Activated T-helper 1 cell treated with anti-CD3 and anti-CD28 coated beads, Interleukin-12 subunit alpha, Interleukin-12 subunit beta, Interleukin-2, Interleukin-4 antibody, amounts not matched to agents 30 ng/mL and 10 ng/mL and 1 ng/mL, durations not matched to agents 14 hours and 24 hours and 36 hours (primary cell): Measurements from ENCODE around the gene DLST. TPM values are rescaled to one million over a fixed set of nuclear protein-coding genes. Genes with fewer than 3 reads are reported as not detected.

ENCODE experiments used
- DNase-seq: peaks from one replicate; pipeline ENCODE4 v3.0.0; 2021; ENCODE audit warnings: low spot score
- H3K27ac Mint-ChIP-seq: one replicate; pipeline ENCODE4 v1.8.0; 2021; ENCODE audit warnings: mild to moderate bottlenecking, mixed read lengths
- H3K27me3 Mint-ChIP-seq: one replicate; pipeline ENCODE4 v1.8.0; 2022; ENCODE audit warnings: mild to moderate bottlenecking, moderate library complexity, mixed read lengths; ENCODE audit not compliant: insufficient read depth
- H3K36me3 Mint-ChIP-seq: one replicate; pipeline ENCODE4 v1.8.0; 2021; ENCODE audit warnings: low read depth, mixed read lengths
- H3K4me1 Mint-ChIP-seq: one replicate; pipeline ENCODE4 v1.8.0; 2021; ENCODE audit warnings: low read depth, mixed read lengths
- H3K4me3 Mint-ChIP-seq: one replicate; pipeline ENCODE4 v1.8.0; 2021; ENCODE audit warnings: mild to moderate bottlenecking, moderate library complexity, mixed read lengths
- H3K9me3 Mint-ChIP-seq: one replicate; pipeline ENCODE4 v1.8.0; 2021; ENCODE audit warnings: mixed read lengths
- intact Hi-C: fragments of 100-400 bp; cut with micrococcal nuclease; formaldehyde crosslinking; loops from one replicate; pipeline ENCODE4 v1.15.1; 2024
- total RNA-seq: library from RNA; stranded (reverse); gene quantifications from 2 replicates; pipeline ENCODE4 v1.2.3, GENCODE V29; 2022

DLST gene
- total RNA-seq, 1 donor from 2014 or later = 98.9 TPM

- H3K27me3 Mint-ChIP-seq = peaks cover 2% of the 10 kb centered on the region
- no peaks in the 10 kb centered on the region for H3K9me3 Mint-ChIP-seq
- peak overlapping the region; percentile 59 for H3K27ac Mint-ChIP-seq
- no peaks in the 10 kb centered on the region for H3K36me3 Mint-ChIP-seq
- no peak for DNase-seq
- H3K4me3 Mint-ChIP-seq = no peak overlapping the region
- intact Hi-C loops = no loop called here
- H3K4me1 Mint-ChIP-seq = peaks cover 29% of the 10 kb centered on the region
Measured at GRCh38 chr14:74866708-74867389, 14.9 kb upstream of the DLST start.

DNA sequence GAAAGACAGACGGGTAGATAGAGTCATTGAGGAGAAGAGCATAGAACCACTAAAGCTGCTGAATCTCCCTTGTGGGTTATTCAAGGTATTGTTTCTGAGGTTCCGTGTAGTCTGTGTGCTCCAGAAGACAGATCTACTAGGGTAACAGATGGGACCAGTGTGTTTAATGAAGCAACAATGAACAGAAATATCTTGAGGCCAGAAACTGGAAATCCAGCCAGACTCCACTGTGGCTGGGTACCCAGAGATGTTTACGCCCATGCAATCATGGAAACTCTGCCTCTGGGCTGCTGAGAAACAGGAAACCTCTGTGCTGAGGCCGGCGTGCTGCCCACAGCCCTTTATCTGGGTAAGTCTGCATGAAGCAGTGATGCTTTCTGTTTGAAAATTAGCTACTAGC is 14.0 kb upstream of the DLST start:
- Mint-ChIP-seq H3K36me3 (no peaks in the 10 kb centered on the region), H3K4me3 (no peak overlapping the region), H3K27ac (peak overlapping the region; percentile 59), H3K9me3 (no peaks in the 10 kb centered on the region), H3K4me1 (peaks cover 29% of the 10 kb centered on the region), H3K27me3 (peaks cover 2% of the 10 kb centered on the region)
- intact Hi-C loops = no loop called here
- peak; percentile 48 for DNase-seq

DNA sequence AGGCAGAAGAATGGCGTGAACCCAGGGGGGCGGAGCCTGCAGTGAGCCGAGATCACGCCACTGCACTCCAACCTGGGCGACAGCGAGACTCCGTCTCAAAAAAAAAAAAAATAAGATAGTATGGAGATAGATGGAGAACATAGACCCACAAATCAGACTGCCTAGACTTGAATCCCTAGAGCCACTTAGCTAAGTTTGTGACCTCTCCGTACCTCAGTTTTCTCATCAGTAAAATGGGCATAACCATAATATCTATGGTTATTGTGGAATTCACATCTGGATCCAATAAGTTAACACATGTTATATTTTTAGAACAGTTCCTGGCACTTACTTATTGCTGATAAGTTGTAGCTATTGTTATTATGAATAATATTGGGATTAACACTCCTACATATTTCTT is 13.0 kb upstream of the DLST start:
- Mint-ChIP-seq H3K4me1 (peaks cover 26% of the 10 kb centered on the region), H3K27me3 (peaks cover 4% of the 10 kb centered on the region), H3K36me3 (no peaks in the 10 kb centered on the region), H3K4me3 (no peak overlapping the region), H3K27ac (no peak overlapping the region), H3K9me3 (no peaks in the 10 kb centered on the region)
- DNase-seq = no peak
- intact Hi-C loops = no loop called here

DNA sequence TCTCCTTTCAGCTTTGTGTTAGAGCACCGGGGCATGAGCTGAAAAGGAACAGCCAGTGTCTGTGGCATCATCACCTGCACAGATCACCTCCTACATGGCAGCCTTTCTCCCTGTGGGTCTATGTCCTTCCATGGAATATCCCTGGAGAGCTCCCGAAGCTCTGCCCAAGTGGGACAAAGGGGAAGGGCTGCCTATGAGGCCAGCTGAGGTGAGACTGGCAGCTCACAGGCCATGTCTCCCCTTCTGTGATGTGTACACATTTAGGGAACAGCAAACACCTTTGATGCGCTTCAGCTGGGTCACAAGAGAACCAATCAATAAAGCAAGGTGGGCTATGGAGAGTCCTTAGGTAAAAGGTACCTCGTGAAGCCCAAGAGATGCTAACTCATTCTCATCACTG is 9.9 kb upstream of the DLST start:
- H3K27me3 Mint-ChIP-seq = peaks cover 2% of the 10 kb centered on the region
- DNase-seq = no peak
- no peak overlapping the region for H3K27ac Mint-ChIP-seq
- peaks cover 33% of the 10 kb centered on the region for H3K4me1 Mint-ChIP-seq
- no peaks in the 10 kb centered on the region for H3K9me3 Mint-ChIP-seq
- intact Hi-C loops = no loop called here
- H3K4me3 Mint-ChIP-seq = no peak overlapping the region
- no peaks in the 10 kb centered on the region for H3K36me3 Mint-ChIP-seq

GRCh38 chr14:74875204-74875603 is 6.5 kb upstream of the DLST start:
- H3K4me1 Mint-ChIP-seq = peaks cover 16% of the 10 kb centered on the region
- H3K27ac Mint-ChIP-seq = no peak overlapping the region

DNA sequence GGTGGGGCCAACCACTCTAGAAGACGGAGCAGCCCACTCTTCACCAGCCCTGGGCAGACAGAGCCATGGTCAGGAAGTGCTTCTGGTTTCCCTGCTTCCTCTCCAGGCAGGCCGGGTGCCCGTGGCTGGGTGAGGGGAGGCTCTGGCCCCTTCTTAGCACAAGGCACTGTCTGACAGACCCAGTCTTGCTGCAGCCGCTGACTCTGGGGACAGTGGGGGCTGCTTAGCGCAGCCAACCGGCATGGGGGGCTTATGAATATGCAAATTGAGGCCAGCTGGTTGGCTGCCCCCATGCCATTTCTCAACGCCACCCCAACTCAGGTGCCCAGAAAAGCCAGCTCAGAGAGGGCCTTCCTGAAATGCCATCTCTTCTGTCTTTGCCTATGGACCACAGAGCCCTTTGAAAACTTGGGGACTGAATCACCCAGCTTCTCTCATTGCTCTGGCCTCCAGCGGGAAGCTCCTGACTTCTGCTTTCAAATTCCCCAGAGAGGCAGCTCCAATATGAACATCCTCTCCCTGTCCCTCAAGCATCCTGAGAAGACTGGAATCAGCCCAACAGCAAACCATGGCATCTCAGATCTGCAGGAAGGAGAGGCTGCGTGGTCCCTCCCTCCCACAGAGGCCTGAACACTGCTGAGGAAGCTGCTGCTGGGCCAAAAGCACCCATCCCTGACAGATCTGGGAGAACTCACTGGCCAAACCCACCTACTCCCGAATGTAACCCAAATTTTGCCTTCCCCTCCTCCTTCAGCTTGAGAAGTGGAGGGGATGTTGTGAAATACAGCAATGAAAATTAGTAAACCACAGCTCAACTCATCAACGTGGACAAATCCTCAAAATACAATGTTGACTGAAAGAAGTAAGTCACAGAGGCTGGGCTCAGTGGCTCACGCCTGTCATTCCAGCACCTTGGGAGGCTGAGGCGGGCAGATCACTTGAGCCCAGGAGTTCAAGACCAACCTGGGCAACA is 5.5 kb upstream of the DLST start, which contains the start of gene PROX2:
Gene PROX2, minus strand, starts transcription at position 205 of the 973 bp plus-strand sequence. CDS start 12,311 bp downstream, outside the sequence.
- Mint-ChIP-seq H3K9me3 (no peaks in the 10 kb centered on the region), H3K4me1 (peaks cover 23% of the 10 kb centered on the region), H3K36me3 (no peaks in the 10 kb centered on the region), H3K4me3 (no peak within 1 kb of the TSS), H3K27me3 (peaks cover 2% of the 10 kb centered on the region), H3K27ac (peak within 1 kb of the TSS; percentile 42)
- intact Hi-C loops = no loop called here
- DNase-seq = no peak

More at GRCh38 chr14:74875204-74875603, 6.5 kb upstream of the DLST start:
- Mint-ChIP-seq H3K36me3 (no peaks in the 10 kb centered on the region), H3K4me3 (no peak overlapping the region), H3K9me3 (no peaks in the 10 kb centered on the region), H3K27me3 (peaks cover 2% of the 10 kb centered on the region)
- intact Hi-C loops = no loop called here
- no peak for DNase-seq

GRCh38 chr14:74879427-74880182 is 2.1 kb upstream of the DLST start:
- H3K4me1 Mint-ChIP-seq = peaks cover 49% of the 10 kb centered on the region
- H3K4me3 Mint-ChIP-seq = peak overlapping the region; percentile 56
- peak overlapping the region; percentile 58 for H3K27ac Mint-ChIP-seq
- no peaks in the 10 kb centered on the region for H3K9me3 Mint-ChIP-seq
- H3K27me3 Mint-ChIP-seq = no peaks in the 10 kb centered on the region
- DNase-seq = no peak
- intact Hi-C loops = loop anchor here (2.0 to 10.0 kb wide), 5 partner anchors 39 to 577 kb away; partner anchors contain the start of genes ABCD4, ACYP1, AREL1 and FCF1
- H3K36me3 Mint-ChIP-seq = peaks cover 20% of the 10 kb centered on the region

GRCh38 chr14:74882103-74882920 is 596 bp downstream of the DLST start:
- H3K27me3 Mint-ChIP-seq = no peaks in the 10 kb centered on the region
- intact Hi-C loops = loop anchor here (1.0 to 10.0 kb wide), 5 partner anchors 21 to 580 kb away; partner anchors contain the start of genes ABCD4, ACYP1, AREL1 and FCF1
- H3K4me3 Mint-ChIP-seq = peak overlapping the region; percentile 100
- peak; percentile 40 for DNase-seq
- H3K4me1 Mint-ChIP-seq = peaks cover 52% of the 10 kb centered on the region
- peak overlapping the region; percentile 99 for H3K27ac Mint-ChIP-seq
- H3K36me3 Mint-ChIP-seq = peaks cover 34% of the 10 kb centered on the region
- no peaks in the 10 kb centered on the region for H3K9me3 Mint-ChIP-seq

GRCh38 chr14:74886001-74886400 is 4.3 kb downstream of the DLST start:
- intact Hi-C loops = loop anchor here (10.0 kb wide), 1 partner anchor 179 kb away; the partner anchor contains the start of genes ACYP1 and ZC2HC1C
- peaks cover 48% of the 10 kb centered on the region for H3K36me3 Mint-ChIP-seq
- H3K27ac Mint-ChIP-seq = no peak overlapping the region
- peaks cover 54% of the 10 kb centered on the region for H3K4me1 Mint-ChIP-seq
- H3K9me3 Mint-ChIP-seq = no peaks in the 10 kb centered on the region
- no peak overlapping the region for H3K4me3 Mint-ChIP-seq
- H3K27me3 Mint-ChIP-seq = no peaks in the 10 kb centered on the region
- no peak for DNase-seq

GRCh38 chr14:74888164-74889158 is 6.7 kb downstream of the DLST start:
- Mint-ChIP-seq H3K27me3 (no peaks in the 10 kb centered on the region), H3K27ac (no peak overlapping the region), H3K4me1 (peaks cover 37% of the 10 kb centered on the region), H3K9me3 (no peaks in the 10 kb centered on the region), H3K4me3 (no peak overlapping the region), H3K36me3 (peaks cover 51% of the 10 kb centered on the region)
- intact Hi-C loops = loop anchor here (10.0 kb wide), 1 partner anchor 176 kb away; the partner anchor contains the start of genes ACYP1 and ZC2HC1C
- no peak for DNase-seq

DNA sequence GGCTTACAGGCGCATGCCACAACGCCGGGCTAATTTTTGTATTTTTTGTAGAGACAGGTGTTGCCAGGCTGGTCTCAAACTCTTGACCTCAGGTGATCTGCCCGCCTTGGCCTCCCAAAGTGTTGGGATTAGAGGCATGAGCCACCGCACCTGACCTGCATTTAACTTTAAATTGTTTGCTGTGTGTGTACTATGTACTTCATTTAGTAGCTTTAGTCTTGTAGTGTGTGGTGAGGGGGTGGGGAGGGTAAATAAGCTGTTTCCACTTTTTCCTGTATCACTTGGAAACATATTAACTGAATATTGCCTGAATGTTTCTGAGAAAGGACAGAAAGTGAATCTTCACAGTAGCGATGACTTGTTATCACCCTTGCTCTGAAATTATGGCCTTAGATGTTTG is 8.5 kb downstream of the DLST start:
- peaks cover 19% of the 10 kb centered on the region for H3K4me1 Mint-ChIP-seq
- peaks cover 48% of the 10 kb centered on the region for H3K36me3 Mint-ChIP-seq
- intact Hi-C loops = no loop called here

More for the DNA sequence above, 8.5 kb downstream of the DLST start:
- Mint-ChIP-seq H3K9me3 (no peaks in the 10 kb centered on the region), H3K27me3 (no peaks in the 10 kb centered on the region), H3K4me3 (no peak overlapping the region), H3K27ac (no peak overlapping the region)
- no peak for DNase-seq
